ENCODE data around the gene MME.

Gene MME

DNA sequence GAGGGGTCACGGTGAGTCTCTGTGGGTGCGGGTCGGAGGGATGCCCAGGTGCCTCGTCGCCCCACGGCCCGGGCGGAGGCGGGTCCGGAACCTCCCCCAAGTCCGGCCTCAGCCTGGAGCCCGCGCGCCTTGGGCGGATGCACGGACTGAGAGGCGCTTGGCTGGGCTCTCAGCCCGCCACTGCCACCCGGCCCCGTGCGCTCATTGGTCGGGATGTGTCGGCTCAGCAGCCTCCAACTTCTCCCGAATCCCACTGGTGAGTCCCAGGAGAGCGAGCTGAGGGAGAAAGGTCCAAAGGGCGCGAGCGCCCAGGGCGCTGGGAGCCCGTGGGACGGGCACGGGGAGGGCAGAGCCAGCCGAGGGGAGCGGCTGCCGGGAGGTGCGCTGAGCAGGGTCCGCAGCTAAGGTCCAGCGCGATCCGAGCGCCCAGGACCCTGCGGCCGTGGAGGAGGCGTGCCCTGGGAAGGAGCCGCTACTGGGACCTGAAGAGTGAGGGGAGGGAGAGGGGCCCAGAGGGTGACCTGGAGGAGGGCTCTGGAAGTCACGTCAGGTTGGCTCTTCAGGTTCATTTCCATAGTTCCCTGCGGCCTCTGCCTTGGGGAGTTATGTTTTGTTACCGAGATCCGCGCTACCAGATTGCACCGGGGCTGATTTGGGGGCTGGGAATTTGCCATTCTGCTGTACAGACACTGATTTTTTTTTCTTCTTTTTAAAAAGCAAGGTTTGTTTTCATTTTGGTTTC lies at the start of gene MME:
Gene MME (plus strand): TSS at position 574 of the 742 bp plus-strand sequence. CDS start 3,849 bp downstream, outside the sequence.
- TF ChIP-seq PPARA (CRISPR knock-in tag; IDR thresholded peaks at IDR 0.05; ENCODE audit: borderline replicate concordance): no peak
- no peak for TF ChIP-seq ZC3H10 (CRISPR knock-in tag; IDR thresholded peaks at IDR 0.05)
- TF ChIP-seq, protein P1, sequence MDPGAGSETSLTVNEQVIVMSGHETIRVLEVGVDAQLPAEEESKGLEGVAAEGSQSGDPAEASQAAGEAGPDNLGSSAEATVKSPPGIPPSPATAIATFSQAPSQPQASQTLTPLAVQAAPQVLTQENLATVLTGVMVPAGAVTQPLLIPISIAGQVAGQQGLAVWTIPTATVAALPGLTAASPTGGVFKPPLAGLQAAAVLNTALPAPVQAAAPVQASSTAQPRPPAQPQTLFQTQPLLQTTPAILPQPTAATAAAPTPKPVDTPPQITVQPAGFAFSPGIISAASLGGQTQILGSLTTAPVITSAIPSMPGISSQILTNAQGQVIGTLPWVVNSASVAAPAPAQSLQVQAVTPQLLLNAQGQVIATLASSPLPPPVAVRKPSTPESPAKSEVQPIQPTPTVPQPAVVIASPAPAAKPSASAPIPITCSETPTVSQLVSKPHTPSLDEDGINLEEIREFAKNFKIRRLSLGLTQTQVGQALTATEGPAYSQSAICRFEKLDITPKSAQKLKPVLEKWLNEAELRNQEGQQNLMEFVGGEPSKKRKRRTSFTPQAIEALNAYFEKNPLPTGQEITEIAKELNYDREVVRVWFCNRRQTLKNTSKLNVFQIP (CRISPR knock-in tag; IDR thresholded peaks at IDR 0.05; ENCODE audit: borderline replicate concordance, low read depth): no peak
- no peak for TF ChIP-seq ISL1 (CRISPR knock-in tag; IDR thresholded peaks at IDR 0.05)
- no peak for TF ChIP-seq SNAI2 (CRISPR knock-in tag; IDR thresholded peaks at IDR 0.05)
- TF ChIP-seq, protein P2, sequence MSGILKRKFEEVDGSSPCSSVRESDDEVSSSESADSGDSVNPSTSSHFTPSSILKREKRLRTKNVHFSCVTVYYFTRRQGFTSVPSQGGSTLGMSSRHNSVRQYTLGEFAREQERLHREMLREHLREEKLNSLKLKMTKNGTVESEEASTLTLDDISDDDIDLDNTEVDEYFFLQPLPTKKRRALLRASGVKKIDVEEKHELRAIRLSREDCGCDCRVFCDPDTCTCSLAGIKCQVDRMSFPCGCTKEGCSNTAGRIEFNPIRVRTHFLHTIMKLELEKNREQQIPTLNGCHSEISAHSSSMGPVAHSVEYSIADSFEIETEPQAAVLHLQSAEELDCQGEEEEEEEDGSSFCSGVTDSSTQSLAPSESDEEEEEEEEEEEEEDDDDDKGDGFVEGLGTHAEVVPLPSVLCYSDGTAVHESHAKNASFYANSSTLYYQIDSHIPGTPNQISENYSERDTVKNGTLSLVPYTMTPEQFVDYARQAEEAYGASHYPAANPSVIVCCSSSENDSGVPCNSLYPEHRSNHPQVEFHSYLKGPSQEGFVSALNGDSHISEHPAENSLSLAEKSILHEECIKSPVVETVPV (CRISPR knock-in tag; IDR thresholded peaks at IDR 0.05): no peak
- TF ChIP-seq RARB (CRISPR knock-in tag; IDR thresholded peaks at IDR 0.05): no peak
- no peak for TF ChIP-seq ZNF8 (CRISPR knock-in tag; IDR thresholded peaks at IDR 0.05)
- no peak for TF ChIP-seq ZNF70 (CRISPR knock-in tag; IDR thresholded peaks at IDR 0.05)
- TF ChIP-seq ESRRG (CRISPR knock-in tag; IDR thresholded peaks at IDR 0.05): no peak
- TF ChIP-seq ZFP30 (CRISPR knock-in tag; IDR thresholded peaks at IDR 0.05): no peak
- TF ChIP-seq, protein P3, sequence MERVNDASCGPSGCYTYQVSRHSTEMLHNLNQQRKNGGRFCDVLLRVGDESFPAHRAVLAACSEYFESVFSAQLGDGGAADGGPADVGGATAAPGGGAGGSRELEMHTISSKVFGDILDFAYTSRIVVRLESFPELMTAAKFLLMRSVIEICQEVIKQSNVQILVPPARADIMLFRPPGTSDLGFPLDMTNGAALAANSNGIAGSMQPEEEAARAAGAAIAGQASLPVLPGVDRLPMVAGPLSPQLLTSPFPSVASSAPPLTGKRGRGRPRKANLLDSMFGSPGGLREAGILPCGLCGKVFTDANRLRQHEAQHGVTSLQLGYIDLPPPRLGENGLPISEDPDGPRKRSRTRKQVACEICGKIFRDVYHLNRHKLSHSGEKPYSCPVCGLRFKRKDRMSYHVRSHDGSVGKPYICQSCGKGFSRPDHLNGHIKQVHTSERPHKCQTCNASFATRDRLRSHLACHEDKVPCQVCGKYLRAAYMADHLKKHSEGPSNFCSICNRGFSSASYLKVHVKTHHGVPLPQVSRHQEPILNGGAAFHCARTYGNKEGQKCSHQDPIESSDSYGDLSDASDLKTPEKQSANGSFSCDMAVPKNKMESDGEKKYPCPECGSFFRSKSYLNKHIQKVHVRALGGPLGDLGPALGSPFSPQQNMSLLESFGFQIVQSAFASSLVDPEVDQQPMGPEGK (CRISPR knock-in tag; IDR thresholded peaks at IDR 0.05; ENCODE audit: borderline replicate concordance): no peak

DNA sequence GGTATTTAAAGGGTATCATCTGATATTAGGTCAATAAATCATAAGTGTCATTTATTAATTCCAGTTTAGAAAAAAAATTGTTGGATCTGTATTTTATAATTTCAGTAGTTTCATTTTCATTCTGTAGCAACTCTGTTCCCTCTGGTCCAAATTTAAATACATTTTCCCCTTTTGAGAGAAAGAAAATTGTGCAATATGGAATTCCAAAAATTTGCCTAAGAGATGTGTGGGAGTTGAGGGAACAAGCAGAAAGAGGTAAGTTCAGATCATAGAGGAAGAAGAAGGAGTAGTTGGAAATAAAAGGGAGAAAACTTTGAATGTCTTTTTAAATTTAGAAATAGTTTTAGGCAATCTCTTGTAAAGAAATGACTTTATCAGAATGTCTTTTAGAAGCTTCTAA lies 48.9 kb upstream of the MME start:
- TF ChIP-seq, protein P1 (CRISPR knock-in tag; IDR thresholded peaks at IDR 0.05; ENCODE audit: borderline replicate concordance, low read depth): no peak
- TF ChIP-seq PPARA (CRISPR knock-in tag; IDR thresholded peaks at IDR 0.05; ENCODE audit: borderline replicate concordance): no peak

More for the DNA sequence above, at the start of gene MME:
- peak; percentile 91 for ATAC-seq

DNA sequence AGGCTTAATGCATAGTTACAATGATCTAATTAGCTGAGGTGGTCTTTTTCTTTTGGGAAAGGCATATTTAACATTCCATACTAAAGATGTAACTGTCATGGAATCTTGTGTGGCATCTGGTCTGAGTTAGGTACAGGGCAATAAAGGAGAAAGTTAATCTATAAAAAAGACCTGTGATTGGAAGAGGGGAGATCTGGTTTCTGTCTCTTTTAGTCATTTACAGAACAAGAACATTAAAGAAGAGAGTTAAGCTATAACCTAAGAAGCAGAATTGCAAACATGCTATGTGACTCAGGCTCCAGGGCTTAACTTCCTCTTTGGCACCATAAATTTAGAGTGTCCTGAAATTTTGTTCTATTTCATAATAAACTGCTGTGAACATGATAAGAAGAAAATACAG lies 47.2 kb upstream of the MME start:
- no peak for TF ChIP-seq ZC3H10 (CRISPR knock-in tag; IDR thresholded peaks at IDR 0.05)
- no peak for TF ChIP-seq OSR1 (CRISPR knock-in tag; IDR thresholded peaks at IDR 0.05)
- TF ChIP-seq ISL1 (CRISPR knock-in tag; IDR thresholded peaks at IDR 0.05): peak; percentile 93
- TF ChIP-seq, protein P2 (CRISPR knock-in tag; IDR thresholded peaks at IDR 0.05): no peak
- TF ChIP-seq ZFP3 (CRISPR knock-in tag; IDR thresholded peaks at IDR 0.05): no peak
- no peak for TF ChIP-seq ESRRG (CRISPR knock-in tag; IDR thresholded peaks at IDR 0.05)
- TF ChIP-seq, protein P4, sequence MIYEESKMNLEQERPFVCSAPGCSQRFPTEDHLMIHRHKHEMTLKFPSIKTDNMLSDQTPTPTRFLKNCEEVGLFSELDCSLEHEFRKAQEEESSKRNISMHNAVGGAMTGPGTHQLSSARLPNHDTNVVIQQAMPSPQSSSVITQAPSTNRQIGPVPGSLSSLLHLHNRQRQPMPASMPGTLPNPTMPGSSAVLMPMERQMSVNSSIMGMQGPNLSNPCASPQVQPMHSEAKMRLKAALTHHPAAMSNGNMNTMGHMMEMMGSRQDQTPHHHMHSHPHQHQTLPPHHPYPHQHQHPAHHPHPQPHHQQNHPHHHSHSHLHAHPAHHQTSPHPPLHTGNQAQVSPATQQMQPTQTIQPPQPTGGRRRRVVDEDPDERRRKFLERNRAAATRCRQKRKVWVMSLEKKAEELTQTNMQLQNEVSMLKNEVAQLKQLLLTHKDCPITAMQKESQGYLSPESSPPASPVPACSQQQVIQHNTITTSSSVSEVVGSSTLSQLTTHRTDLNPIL (CRISPR knock-in tag; IDR thresholded peaks at IDR 0.05; ENCODE audit: low read depth): peak; percentile 86; the same call in 1 of the 2 replicates
- TF ChIP-seq ZNF8 (CRISPR knock-in tag; IDR thresholded peaks at IDR 0.05): no peak
- TF ChIP-seq CSDC2 (CRISPR knock-in tag; IDR thresholded peaks at IDR 0.05): no peak
- no peak for TF ChIP-seq PPARA (CRISPR knock-in tag; IDR thresholded peaks at IDR 0.05; ENCODE audit: borderline replicate concordance)
- no peak for TF ChIP-seq BACH2 (CRISPR knock-in tag; IDR thresholded peaks at IDR 0.05; ENCODE audit: borderline replicate concordance)
- TF ChIP-seq ZNF565 (CRISPR knock-in tag; conservative IDR thresholded peaks at IDR 0.05; ENCODE audit: low read depth): no peak
- TF ChIP-seq RARB (CRISPR knock-in tag; IDR thresholded peaks at IDR 0.05): no peak
- TF ChIP-seq GLIS3 (CRISPR knock-in tag; IDR thresholded peaks at IDR 0.05): no peak
- TF ChIP-seq TOX (CRISPR knock-in tag; IDR thresholded peaks at IDR 0.05; ENCODE audit: borderline replicate concordance): peak; percentile 63; the same call in 1 of the 2 replicates
- TF ChIP-seq, protein P3 (CRISPR knock-in tag; IDR thresholded peaks at IDR 0.05; ENCODE audit: borderline replicate concordance): no peak

More for the DNA sequence above, 48.9 kb upstream of the MME start:
- no peak for ATAC-seq

More for the DNA sequence above, 47.2 kb upstream of the MME start:
- peak; percentile 81 for ATAC-seq

Measured in SK-N-SH treated with all-trans-retinoic acid at 6 μM for 48 hours (cell line).